SW480 (cell line): ENCODE results near the gene NOS3.

ENCODE experiments used
- DNase-seq: peaks from one replicate; pipeline ENCODE4 v3.0.0-alpha.2; 2016; ENCODE audit warnings: low spot score

The NOS3 gene

GRCh38 chr7:150990416-150991186 lies at the start of gene NOS3:
Gene NOS3 (plus strand): TSS chr7:150991017. CDS start chr7:150993804, 2,787 bp downstream.
- DNase-seq, result peak; percentile 73

- no peak for DNase-seq
These were observed 49.3 kb upstream of the NOS3 start for GRCh38 chr7:150941351-150942000.

GRCh38 chr7:150942001-150942590 lies 48.7 kb upstream of the NOS3 start:
- DNase-seq, result peak; percentile 62

- DNase-seq, result no peak
These were observed 48.0 kb upstream of the NOS3 start for GRCh38 chr7:150942591-150943452.

GRCh38 chr7:150943453-150943814 lies 47.4 kb upstream of the NOS3 start:
- DNase-seq, result no peak

GRCh38 chr7:150944066-150945042 lies 46.5 kb upstream of the NOS3 start:
- DNase-seq, result no peak

GRCh38 chr7:150945171-150945852 lies 45.5 kb upstream of the NOS3 start:
- DNase-seq, result no peak

GRCh38 chr7:150945853-150946420 lies 44.9 kb upstream of the NOS3 start:
- peak; percentile 28 for DNase-seq

GRCh38 chr7:150946421-150947240 lies 44.2 kb upstream of the NOS3 start:
- DNase-seq, result no peak

- no peak for DNase-seq
These were observed 43.5 kb upstream of the NOS3 start for GRCh38 chr7:150947241-150947745.

GRCh38 chr7:150947761-150948651 lies 42.8 kb upstream of the NOS3 start:
- DNase-seq, result no peak

GRCh38 chr7:150948791-150949251 lies 42.0 kb upstream of the NOS3 start:
- DNase-seq, result no peak

- no peak for DNase-seq
These were observed 41.3 kb upstream of the NOS3 start for GRCh38 chr7:150949564-150949963.

GRCh38 chr7:150949971-150950491 lies 40.8 kb upstream of the NOS3 start:
- DNase-seq, result no peak

- no peak for DNase-seq
These were observed 40.2 kb upstream of the NOS3 start for GRCh38 chr7:150950496-150951180.

- DNase-seq, result no peak
These were observed 39.7 kb upstream of the NOS3 start for GRCh38 chr7:150951181-150951520.

- no peak for DNase-seq
These were observed 39.3 kb upstream of the NOS3 start for GRCh38 chr7:150951521-150951920.
